ENCODE measurements around the gene TBC1D3L.
"Not testable (repeated sequence)": the region's sequence is repeated elsewhere in the genome, so short reads cannot be mapped to it uniquely, and the experiment has no call there.

The TBC1D3L gene

DNA sequence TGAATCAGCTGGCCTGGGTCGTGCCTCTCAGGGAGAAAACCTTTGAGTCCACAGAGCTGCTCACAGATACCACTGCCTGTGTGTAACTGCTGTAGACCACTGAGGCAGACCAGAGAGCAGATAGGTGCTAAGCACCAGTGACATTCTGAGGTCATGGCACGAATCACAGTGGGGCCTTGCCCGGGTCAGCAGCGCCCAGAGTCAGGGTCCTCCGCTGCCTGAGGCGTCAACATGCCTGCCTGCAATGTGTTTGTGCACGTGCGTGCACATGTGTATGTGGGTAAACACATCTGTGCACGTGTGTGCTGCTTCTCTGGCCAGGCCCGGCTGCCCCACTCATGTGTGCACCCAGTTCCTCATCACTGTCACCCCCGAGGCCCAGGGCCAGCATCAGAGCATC, at the start of gene TBC1D3L:
TBC1D3L (minus strand) TSS at position 101 of the 400 bp plus-strand sequence. CDS start 1,540 bp downstream, outside the sequence.
- in situ Hi-C loops (cut with MboI; ENCODE audit: low sequenced_read_pairs) = not testable (repeated sequence)

DNA sequence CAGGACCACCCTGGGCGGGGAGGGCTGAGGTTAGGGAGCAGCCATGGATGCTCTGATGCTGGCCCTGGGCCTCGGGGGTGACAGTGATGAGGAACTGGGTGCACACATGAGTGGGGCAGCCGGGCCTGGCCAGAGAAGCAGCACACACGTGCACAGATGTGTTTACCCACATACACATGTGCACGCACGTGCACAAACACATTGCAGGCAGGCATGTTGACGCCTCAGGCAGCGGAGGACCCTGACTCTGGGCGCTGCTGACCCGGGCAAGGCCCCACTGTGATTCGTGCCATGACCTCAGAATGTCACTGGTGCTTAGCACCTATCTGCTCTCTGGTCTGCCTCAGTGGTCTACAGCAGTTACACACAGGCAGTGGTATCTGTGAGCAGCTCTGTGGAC, 14.8 kb upstream of the TBC1D3L start, which contains the start of gene TBC1D3D:
TBC1D3D (plus strand) TSS at position 301 of the 400 bp plus-strand sequence. CDS start 1,585 bp downstream, outside the sequence.
- in situ Hi-C loops (cut with MboI; ENCODE audit: low sequenced_read_pairs) = not testable (repeated sequence)
